MM.1S (cell line): ENCODE measurements around the gene MGME1.

Source experiments
- DNase-seq: peaks from one replicate; pipeline ENCODE4 v3.0.0-alpha.2; 2015
- H2AFZ ChIP-seq: fragments of 300-600 bp; sonication (generic); 2 replicates; pipeline ENCODE4 v1.6.0; 2016; ENCODE audit warnings: antibody characterized with exemption, low read length
- H3F3A ChIP-seq: fragments of 300-600 bp; sonication (generic); 2 replicates; pipeline ENCODE4 v1.6.1; 2016; ENCODE audit warnings: mild to moderate bottlenecking, antibody characterized with exemption, low read length, moderate library complexity, mixed read lengths; ENCODE audit not compliant: insufficient read depth
- H3K27ac ChIP-seq: fragments of 300-600 bp; sonication (generic); 2 replicates; pipeline ENCODE4 v1.5.1; 2016; ENCODE audit warnings: mild to moderate bottlenecking, low read length
- H3K27me3 ChIP-seq: fragments of 300-600 bp; sonication (generic); replicated peaks from 2 replicates; pipeline ENCODE4 v1.6.0; 2016; ENCODE audit warnings: low read length; ENCODE audit not compliant: insufficient read depth
- H3K36me3 ChIP-seq: fragments of 300-600 bp; sonication (generic); replicated peaks from 2 replicates; pipeline ENCODE4 v1.6.1; 2016; ENCODE audit warnings: mild to moderate bottlenecking, low read length, mixed read lengths; ENCODE audit not compliant: insufficient read depth
- H3K4me1 ChIP-seq: fragments of 300-600 bp; sonication (generic); 2 replicates; pipeline ENCODE4 v1.6.1; 2016; ENCODE audit warnings: low read length, mixed read lengths
- H3K4me2 ChIP-seq: fragments of 300-600 bp; sonication (generic); 2 replicates; pipeline ENCODE4 v1.6.0; 2016; ENCODE audit warnings: low read depth, low read length
- H3K4me3 ChIP-seq: fragments of 300-600 bp; sonication (generic); 2 replicates; pipeline ENCODE4 v1.5.1; 2016; ENCODE audit warnings: low read length, mixed read lengths
- H3K79me2 ChIP-seq: fragments of 300-600 bp; sonication (generic); 2 replicates; pipeline ENCODE4 v1.6.1; 2016; ENCODE audit warnings: mixed run types, low read length, mixed read lengths
- H3K9ac ChIP-seq: fragments of 300-600 bp; sonication (generic); 2 replicates; pipeline ENCODE4 v1.6.1; 2016; ENCODE audit warnings: low read length, mixed read lengths
- H3K9me2 ChIP-seq: fragments of 300-600 bp; sonication (generic); replicated peaks from 2 replicates; pipeline ENCODE4 v1.6.1; 2016; ENCODE audit warnings: mild to moderate bottlenecking, low read length, mixed read lengths; ENCODE audit not compliant: insufficient read depth
- H3K9me3 ChIP-seq: fragments of 300-600 bp; sonication (generic); replicated peaks from 2 replicates; pipeline ENCODE4 v1.6.1; 2016; ENCODE audit warnings: mild to moderate bottlenecking, low read length, mixed read lengths; ENCODE audit not compliant: insufficient read depth
- H4K20me1 ChIP-seq: fragments of 300-600 bp; sonication (generic); 2 replicates; pipeline ENCODE4 v1.6.1; 2016; ENCODE audit warnings: mild to moderate bottlenecking, low read length, moderate library complexity, mixed read lengths; ENCODE audit not compliant: insufficient read depth
- EZH2 ChIP-seq: fragments of 300-600 bp; sonication (generic); optimal IDR thresholded peaks from 2 replicates; pipeline ENCODE3; 2017; ENCODE audit warnings: low read depth, mild to moderate bottlenecking, antibody characterized with exemption, low read length, mixed read lengths
- EZH2phosphoT487 ChIP-seq: fragments of 300-600 bp; sonication (generic); IDR thresholded peaks from 2 replicates; pipeline ENCODE4 v1.6.1; 2018; ENCODE audit warnings: antibody characterized with exemption, low read length
- TF ChIP-seq, protein P1 (sequence below): fragments of 300-600 bp; sonication (generic); IDR thresholded peaks from 2 replicates; pipeline ENCODE4 v1.5.1; 2016; ENCODE audit warnings: antibody characterized with exemption, low read length, mixed read lengths

Gene MGME1

GRCh38 chr20:17925141-17925939 lies 43.5 kb upstream of the MGME1 start:
- Histone ChIP-seq H3K9me3 (no peaks in the 10 kb centered on the region), H4K20me1 (no peaks in the 10 kb centered on the region), H3K4me2 (no peak overlapping the region), H3K9ac (no peak overlapping the region), H3K79me2 (no peaks in the 10 kb centered on the region), H3K4me3 (no peak overlapping the region), H2AFZ (no peak overlapping the region), H3K27me3 (no peaks in the 10 kb centered on the region), H3K4me1 (no peaks in the 10 kb centered on the region), H3F3A (no peaks in the 10 kb centered on the region), H3K9me2 (no peaks in the 10 kb centered on the region), H3K27ac (no peak overlapping the region), H3K36me3 (no peaks in the 10 kb centered on the region)
- no peak for DNase-seq
- TF ChIP-seq EZH2: no peak
- TF ChIP-seq, protein P1, sequence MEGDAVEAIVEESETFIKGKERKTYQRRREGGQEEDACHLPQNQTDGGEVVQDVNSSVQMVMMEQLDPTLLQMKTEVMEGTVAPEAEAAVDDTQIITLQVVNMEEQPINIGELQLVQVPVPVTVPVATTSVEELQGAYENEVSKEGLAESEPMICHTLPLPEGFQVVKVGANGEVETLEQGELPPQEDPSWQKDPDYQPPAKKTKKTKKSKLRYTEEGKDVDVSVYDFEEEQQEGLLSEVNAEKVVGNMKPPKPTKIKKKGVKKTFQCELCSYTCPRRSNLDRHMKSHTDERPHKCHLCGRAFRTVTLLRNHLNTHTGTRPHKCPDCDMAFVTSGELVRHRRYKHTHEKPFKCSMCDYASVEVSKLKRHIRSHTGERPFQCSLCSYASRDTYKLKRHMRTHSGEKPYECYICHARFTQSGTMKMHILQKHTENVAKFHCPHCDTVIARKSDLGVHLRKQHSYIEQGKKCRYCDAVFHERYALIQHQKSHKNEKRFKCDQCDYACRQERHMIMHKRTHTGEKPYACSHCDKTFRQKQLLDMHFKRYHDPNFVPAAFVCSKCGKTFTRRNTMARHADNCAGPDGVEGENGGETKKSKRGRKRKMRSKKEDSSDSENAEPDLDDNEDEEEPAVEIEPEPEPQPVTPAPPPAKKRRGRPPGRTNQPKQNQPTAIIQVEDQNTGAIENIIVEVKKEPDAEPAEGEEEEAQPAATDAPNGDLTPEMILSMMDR: no peak

DNA sequence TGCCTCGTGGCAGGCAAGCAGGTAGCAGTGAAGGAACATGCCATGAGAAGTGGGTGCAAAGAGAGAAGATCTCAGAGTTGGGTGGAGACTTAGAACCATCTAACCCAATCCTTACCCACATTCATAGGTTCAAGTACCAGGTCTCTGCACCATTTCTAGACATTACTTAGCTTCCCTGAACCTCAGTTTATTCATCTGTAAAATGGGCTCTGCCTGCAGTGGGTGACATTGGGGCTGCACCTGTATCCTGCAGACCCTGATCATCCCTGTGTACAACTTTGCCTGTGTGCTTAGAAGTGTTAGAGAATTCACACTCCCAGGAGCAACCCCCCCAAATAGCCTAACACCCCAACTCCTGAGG lies 42.9 kb upstream of the MGME1 start:
- Histone ChIP-seq H3K9ac (no peak overlapping the region), H3K36me3 (no peaks in the 10 kb centered on the region), H3K4me3 (no peak overlapping the region), H3K27me3 (no peaks in the 10 kb centered on the region), H2AFZ (no peak overlapping the region), H3K27ac (no peak overlapping the region), H3K9me3 (no peaks in the 10 kb centered on the region), H3K79me2 (no peaks in the 10 kb centered on the region), H3K4me1 (no peaks in the 10 kb centered on the region), H3F3A (no peaks in the 10 kb centered on the region), H4K20me1 (no peaks in the 10 kb centered on the region), H3K4me2 (no peak overlapping the region), H3K9me2 (no peaks in the 10 kb centered on the region)
- TF ChIP-seq, protein P1: no peak
- TF ChIP-seq EZH2: no peak
- TF ChIP-seq EZH2phosphoT487: no peak
- no peak for DNase-seq

GRCh38 chr20:17928211-17928611 lies 40.6 kb upstream of the MGME1 start:
- Histone ChIP-seq H3K4me1 (no peaks in the 10 kb centered on the region), H3K4me2 (no peak overlapping the region), H3K36me3 (no peaks in the 10 kb centered on the region), H3F3A (no peaks in the 10 kb centered on the region), H3K9ac (no peak overlapping the region), H2AFZ (no peak overlapping the region), H3K9me2 (no peaks in the 10 kb centered on the region), H3K9me3 (no peaks in the 10 kb centered on the region), H3K27me3 (no peaks in the 10 kb centered on the region), H3K79me2 (no peaks in the 10 kb centered on the region), H3K27ac (no peak overlapping the region), H4K20me1 (no peaks in the 10 kb centered on the region), H3K4me3 (no peak overlapping the region)
- TF ChIP-seq EZH2phosphoT487 (no peak), EZH2 (no peak)
- TF ChIP-seq, protein P1: no peak
- DNase-seq: no peak
